SK-N-SH treated with all-trans-retinoic acid at 6 μM for 48 hours (cell line): ENCODE data around the gene COQ7.

Source experiments
- ATAC-seq: fragments of 200-7000 bp; cut with Tn5 transposase; 3 replicates; pipeline ENCODE4 v1.9.1; 2020; ENCODE audit warnings: mild to moderate bottlenecking, moderate library complexity
- BACH2 ChIP-seq: fragments of 250-450 bp; sonication (Bioruptor Pico); IDR thresholded peaks from 2 replicates; pipeline ENCODE4 v1.9.0; 2021; ENCODE audit warnings: mild to moderate bottlenecking, borderline replicate concordance
- CSDC2 ChIP-seq: fragments of 250-450 bp; sonication (Bioruptor Pico); IDR thresholded peaks from 2 replicates; pipeline ENCODE4 v1.5.0; 2020; ENCODE audit warnings: mild to moderate bottlenecking, moderate library complexity
- ESRRG ChIP-seq: fragments of 250-450 bp; sonication (Bioruptor Pico); IDR thresholded peaks from 2 replicates; pipeline ENCODE4 v1.6.1; 2021; ENCODE audit warnings: mild to moderate bottlenecking
- GLIS3 ChIP-seq: fragments of 250-450 bp; sonication (Bioruptor Pico); IDR thresholded peaks from 2 replicates; pipeline ENCODE4 v1.5.0; 2020; ENCODE audit warnings: mild to moderate bottlenecking, moderate library complexity
- ISL1 ChIP-seq: fragments of 250-450 bp; sonication (Bioruptor Pico); IDR thresholded peaks from 2 replicates; pipeline ENCODE4 v2.1.2; 2022; ENCODE audit warnings: mild to moderate bottlenecking, moderate library complexity
- OSR1 ChIP-seq: fragments of 250-450 bp; sonication (Bioruptor Pico); IDR thresholded peaks from 2 replicates; pipeline ENCODE4 v1.8.0; 2022; ENCODE audit warnings: moderate library complexity, mild to moderate bottlenecking, inconsistent platforms
- RARB ChIP-seq: fragments of 250-450 bp; sonication (Bioruptor Pico); IDR thresholded peaks from 2 replicates; pipeline ENCODE4 v1.8.0; 2021; ENCODE audit warnings: mild to moderate bottlenecking, moderate library complexity
- SNAI2 ChIP-seq: fragments of 250-450 bp; sonication (Bioruptor Pico); IDR thresholded peaks from 2 replicates; pipeline ENCODE4 v1.5.0; 2020; ENCODE audit warnings: mild to moderate bottlenecking, moderate library complexity
- TCF4 ChIP-seq: fragments of 250-450 bp; sonication (Bioruptor Pico); IDR thresholded peaks from 2 replicates; pipeline ENCODE4 v1.8.0; 2021; ENCODE audit warnings: mild to moderate bottlenecking, moderate library complexity, borderline replicate concordance
- TOX ChIP-seq: fragments of 250-450 bp; sonication (Bioruptor Pico); IDR thresholded peaks from 2 replicates; pipeline ENCODE4 v1.8.0; 2021; ENCODE audit warnings: mild to moderate bottlenecking, moderate library complexity, borderline replicate concordance
- ZC3H10 ChIP-seq: fragments of 250-450 bp; sonication (Bioruptor Pico); IDR thresholded peaks from 2 replicates; pipeline ENCODE4 v1.5.1; 2021; ENCODE audit warnings: mild to moderate bottlenecking, moderate library complexity
- ZFP3 ChIP-seq: fragments of 250-450 bp; sonication (Bioruptor Pico); IDR thresholded peaks from 2 replicates; pipeline ENCODE4 v1.5.0; 2020; ENCODE audit warnings: mild to moderate bottlenecking, moderate library complexity
- ZFP30 ChIP-seq: fragments of 450-650 bp; formaldehyde crosslinking; IDR thresholded peaks from 2 replicates; pipeline ENCODE4 v1.5.0; 2022; ENCODE audit warnings: mild to moderate bottlenecking, moderate library complexity
- ZNF565 ChIP-seq: fragments of 450-650 bp; formaldehyde crosslinking; conservative IDR thresholded peaks from 2 replicates; pipeline ENCODE4 v1.5.0; 2020; ENCODE audit warnings: low read depth, mild to moderate bottlenecking, moderate library complexity
- ZNF70 ChIP-seq: fragments of 450-650 bp; formaldehyde crosslinking; IDR thresholded peaks from 2 replicates; pipeline ENCODE4 v1.5.0; 2020; ENCODE audit warnings: mild to moderate bottlenecking, moderate library complexity
- ZNF8 ChIP-seq: fragments of 450-650 bp; formaldehyde crosslinking; IDR thresholded peaks from 2 replicates; pipeline ENCODE4 v1.5.0; 2020; ENCODE audit warnings: mild to moderate bottlenecking, moderate library complexity
- TF ChIP-seq, protein P1 (sequence below): fragments of 250-450 bp; sonication (Bioruptor Pico); IDR thresholded peaks from 2 replicates; pipeline ENCODE4 v1.5.1; 2020; ENCODE audit warnings: low read depth, mild to moderate bottlenecking, moderate library complexity
- TF ChIP-seq, protein P2 (sequence below): fragments of 250-450 bp; sonication (Bioruptor Pico); IDR thresholded peaks from 2 replicates; pipeline ENCODE4 v1.8.0; 2020; ENCODE audit warnings: mild to moderate bottlenecking, moderate library complexity, borderline replicate concordance
- TF ChIP-seq, protein P3 (sequence below): fragments of 250-450 bp; sonication (Bioruptor Pico); IDR thresholded peaks from 2 replicates; pipeline ENCODE4 v1.8.0; 2021; ENCODE audit warnings: low read depth, mild to moderate bottlenecking, moderate library complexity, borderline replicate concordance
- TF ChIP-seq, protein P4 (sequence below): fragments of 250-450 bp; sonication (Bioruptor Pico); IDR thresholded peaks from 2 replicates; pipeline ENCODE4 v1.5.0; 2020; ENCODE audit warnings: mild to moderate bottlenecking, moderate library complexity
- TF ChIP-seq, protein P5 (sequence below): fragments of 250-450 bp; sonication (Bioruptor Pico); IDR thresholded peaks from 2 replicates; pipeline ENCODE4 v1.5.1; 2021; ENCODE audit warnings: mild to moderate bottlenecking, moderate library complexity

COQ7 gene

DNA sequence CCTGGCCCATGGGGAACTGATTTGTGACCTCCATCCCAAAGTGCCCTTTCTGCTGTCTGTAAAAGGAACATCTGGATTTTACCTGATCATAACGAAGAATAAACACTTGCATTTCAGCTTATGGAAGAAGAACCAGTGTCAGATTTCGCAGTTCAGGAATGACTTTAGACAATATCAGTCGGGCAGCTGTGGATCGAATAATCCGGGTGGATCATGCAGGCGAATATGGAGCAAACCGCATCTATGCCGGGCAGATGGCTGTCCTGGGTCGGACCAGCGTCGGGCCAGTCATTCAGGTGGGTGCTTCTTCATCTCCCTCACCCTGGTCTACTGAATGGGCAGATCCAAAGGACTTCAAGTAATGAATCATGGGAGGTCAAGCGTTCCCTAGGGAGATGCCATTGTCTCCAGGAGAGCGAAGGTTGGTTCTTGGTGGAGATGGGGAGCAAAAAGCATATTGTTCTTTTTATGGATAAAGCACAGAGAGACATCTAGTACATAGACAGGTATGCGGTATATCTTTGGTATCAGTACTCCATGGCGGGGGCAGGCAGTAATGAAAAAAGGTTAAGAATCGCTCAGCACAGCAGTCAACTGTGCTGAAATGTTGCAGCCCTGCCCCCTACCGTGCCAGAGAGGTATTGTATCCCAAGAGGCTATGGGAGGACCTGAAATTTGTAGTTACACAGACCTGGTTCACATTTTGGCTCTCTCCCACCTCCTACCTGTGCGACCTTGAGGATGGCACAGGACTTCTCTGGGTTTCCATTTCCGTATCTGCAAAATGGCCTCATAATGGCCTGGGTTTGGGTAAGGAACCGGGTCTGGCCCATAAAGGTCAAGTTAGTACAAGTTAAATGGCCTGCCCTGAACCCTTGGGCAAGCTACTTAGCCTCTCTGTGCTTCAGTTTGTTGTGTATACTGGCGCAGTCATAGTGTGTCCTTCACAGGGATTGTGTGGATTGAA, 4.7 kb downstream of the COQ7 start (continued):
- TF ChIP-seq, protein P1, sequence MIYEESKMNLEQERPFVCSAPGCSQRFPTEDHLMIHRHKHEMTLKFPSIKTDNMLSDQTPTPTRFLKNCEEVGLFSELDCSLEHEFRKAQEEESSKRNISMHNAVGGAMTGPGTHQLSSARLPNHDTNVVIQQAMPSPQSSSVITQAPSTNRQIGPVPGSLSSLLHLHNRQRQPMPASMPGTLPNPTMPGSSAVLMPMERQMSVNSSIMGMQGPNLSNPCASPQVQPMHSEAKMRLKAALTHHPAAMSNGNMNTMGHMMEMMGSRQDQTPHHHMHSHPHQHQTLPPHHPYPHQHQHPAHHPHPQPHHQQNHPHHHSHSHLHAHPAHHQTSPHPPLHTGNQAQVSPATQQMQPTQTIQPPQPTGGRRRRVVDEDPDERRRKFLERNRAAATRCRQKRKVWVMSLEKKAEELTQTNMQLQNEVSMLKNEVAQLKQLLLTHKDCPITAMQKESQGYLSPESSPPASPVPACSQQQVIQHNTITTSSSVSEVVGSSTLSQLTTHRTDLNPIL: no peak
- TF ChIP-seq RARB (CRISPR knock-in tag) (no peak), CSDC2 (CRISPR knock-in tag) (no peak), ISL1 (CRISPR knock-in tag) (no peak), TCF4 (CRISPR knock-in tag) (no peak), OSR1 (CRISPR knock-in tag) (no peak), BACH2 (CRISPR knock-in tag) (no peak), ZFP3 (CRISPR knock-in tag) (no peak), ZNF8 (CRISPR knock-in tag) (no peak)
- TF ChIP-seq, protein P2, sequence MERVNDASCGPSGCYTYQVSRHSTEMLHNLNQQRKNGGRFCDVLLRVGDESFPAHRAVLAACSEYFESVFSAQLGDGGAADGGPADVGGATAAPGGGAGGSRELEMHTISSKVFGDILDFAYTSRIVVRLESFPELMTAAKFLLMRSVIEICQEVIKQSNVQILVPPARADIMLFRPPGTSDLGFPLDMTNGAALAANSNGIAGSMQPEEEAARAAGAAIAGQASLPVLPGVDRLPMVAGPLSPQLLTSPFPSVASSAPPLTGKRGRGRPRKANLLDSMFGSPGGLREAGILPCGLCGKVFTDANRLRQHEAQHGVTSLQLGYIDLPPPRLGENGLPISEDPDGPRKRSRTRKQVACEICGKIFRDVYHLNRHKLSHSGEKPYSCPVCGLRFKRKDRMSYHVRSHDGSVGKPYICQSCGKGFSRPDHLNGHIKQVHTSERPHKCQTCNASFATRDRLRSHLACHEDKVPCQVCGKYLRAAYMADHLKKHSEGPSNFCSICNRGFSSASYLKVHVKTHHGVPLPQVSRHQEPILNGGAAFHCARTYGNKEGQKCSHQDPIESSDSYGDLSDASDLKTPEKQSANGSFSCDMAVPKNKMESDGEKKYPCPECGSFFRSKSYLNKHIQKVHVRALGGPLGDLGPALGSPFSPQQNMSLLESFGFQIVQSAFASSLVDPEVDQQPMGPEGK (CRISPR knock-in tag): no peak

DNA sequence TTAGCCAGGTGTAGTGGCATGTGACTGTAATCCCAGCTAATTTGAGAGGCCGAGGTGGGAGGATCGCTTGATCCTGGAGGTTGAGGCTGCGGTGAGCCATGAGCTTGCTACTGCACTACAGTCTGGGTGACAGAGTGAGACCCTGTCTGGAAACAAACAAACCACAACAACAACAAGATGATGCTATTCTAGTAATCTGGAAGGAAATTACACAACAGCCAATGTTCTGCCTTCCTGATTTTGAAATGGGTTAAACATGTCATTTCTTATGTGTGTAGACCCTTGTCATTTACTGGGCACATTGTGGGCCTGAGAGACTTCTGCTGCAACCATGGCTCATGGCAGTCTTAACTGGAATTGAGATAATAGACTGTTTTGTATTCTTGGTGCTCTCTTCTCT, 5.9 kb downstream of the COQ7 start:
- no peak for ATAC-seq
- TF ChIP-seq ZNF8 (CRISPR knock-in tag) (no peak), ZC3H10 (no peak), ZFP30 (CRISPR knock-in tag) (no peak), TCF4 (CRISPR knock-in tag) (no peak), BACH2 (CRISPR knock-in tag) (no peak), ZNF70 (CRISPR knock-in tag) (no peak), CSDC2 (CRISPR knock-in tag) (no peak)
- TF ChIP-seq, protein P3, sequence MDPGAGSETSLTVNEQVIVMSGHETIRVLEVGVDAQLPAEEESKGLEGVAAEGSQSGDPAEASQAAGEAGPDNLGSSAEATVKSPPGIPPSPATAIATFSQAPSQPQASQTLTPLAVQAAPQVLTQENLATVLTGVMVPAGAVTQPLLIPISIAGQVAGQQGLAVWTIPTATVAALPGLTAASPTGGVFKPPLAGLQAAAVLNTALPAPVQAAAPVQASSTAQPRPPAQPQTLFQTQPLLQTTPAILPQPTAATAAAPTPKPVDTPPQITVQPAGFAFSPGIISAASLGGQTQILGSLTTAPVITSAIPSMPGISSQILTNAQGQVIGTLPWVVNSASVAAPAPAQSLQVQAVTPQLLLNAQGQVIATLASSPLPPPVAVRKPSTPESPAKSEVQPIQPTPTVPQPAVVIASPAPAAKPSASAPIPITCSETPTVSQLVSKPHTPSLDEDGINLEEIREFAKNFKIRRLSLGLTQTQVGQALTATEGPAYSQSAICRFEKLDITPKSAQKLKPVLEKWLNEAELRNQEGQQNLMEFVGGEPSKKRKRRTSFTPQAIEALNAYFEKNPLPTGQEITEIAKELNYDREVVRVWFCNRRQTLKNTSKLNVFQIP: no peak
- TF ChIP-seq, protein P4, sequence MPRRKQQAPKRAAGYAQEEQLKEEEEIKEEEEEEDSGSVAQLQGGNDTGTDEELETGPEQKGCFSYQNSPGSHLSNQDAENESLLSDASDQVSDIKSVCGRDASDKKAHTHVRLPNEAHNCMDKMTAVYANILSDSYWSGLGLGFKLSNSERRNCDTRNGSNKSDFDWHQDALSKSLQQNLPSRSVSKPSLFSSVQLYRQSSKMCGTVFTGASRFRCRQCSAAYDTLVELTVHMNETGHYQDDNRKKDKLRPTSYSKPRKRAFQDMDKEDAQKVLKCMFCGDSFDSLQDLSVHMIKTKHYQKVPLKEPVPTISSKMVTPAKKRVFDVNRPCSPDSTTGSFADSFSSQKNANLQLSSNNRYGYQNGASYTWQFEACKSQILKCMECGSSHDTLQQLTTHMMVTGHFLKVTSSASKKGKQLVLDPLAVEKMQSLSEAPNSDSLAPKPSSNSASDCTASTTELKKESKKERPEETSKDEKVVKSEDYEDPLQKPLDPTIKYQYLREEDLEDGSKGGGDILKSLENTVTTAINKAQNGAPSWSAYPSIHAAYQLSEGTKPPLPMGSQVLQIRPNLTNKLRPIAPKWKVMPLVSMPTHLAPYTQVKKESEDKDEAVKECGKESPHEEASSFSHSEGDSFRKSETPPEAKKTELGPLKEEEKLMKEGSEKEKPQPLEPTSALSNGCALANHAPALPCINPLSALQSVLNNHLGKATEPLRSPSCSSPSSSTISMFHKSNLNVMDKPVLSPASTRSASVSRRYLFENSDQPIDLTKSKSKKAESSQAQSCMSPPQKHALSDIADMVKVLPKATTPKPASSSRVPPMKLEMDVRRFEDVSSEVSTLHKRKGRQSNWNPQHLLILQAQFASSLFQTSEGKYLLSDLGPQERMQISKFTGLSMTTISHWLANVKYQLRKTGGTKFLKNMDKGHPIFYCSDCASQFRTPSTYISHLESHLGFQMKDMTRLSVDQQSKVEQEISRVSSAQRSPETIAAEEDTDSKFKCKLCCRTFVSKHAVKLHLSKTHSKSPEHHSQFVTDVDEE (CRISPR knock-in tag): no peak
- TF ChIP-seq, protein P5, sequence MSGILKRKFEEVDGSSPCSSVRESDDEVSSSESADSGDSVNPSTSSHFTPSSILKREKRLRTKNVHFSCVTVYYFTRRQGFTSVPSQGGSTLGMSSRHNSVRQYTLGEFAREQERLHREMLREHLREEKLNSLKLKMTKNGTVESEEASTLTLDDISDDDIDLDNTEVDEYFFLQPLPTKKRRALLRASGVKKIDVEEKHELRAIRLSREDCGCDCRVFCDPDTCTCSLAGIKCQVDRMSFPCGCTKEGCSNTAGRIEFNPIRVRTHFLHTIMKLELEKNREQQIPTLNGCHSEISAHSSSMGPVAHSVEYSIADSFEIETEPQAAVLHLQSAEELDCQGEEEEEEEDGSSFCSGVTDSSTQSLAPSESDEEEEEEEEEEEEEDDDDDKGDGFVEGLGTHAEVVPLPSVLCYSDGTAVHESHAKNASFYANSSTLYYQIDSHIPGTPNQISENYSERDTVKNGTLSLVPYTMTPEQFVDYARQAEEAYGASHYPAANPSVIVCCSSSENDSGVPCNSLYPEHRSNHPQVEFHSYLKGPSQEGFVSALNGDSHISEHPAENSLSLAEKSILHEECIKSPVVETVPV (CRISPR knock-in tag): no peak

DNA sequence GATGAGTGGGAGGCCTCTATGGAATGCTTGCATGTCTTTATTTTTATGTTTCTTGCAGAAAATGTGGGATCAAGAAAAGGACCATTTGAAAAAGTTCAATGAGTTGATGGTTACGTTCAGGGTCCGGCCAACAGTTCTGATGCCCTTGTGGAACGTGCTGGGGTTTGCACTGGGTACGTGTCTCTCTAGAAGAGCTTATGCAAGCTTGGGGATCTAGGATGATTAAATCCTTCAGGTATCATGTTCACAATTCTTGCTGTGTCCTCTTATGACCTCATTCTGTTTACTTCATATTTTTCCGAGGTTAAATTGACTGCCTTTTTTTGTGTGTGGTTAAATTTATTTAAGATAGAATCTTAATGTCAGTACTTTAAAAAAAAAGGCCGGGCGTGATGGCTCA, 6.4 kb downstream of the COQ7 start:
- ATAC-seq: no peak
- TF ChIP-seq TCF4 (CRISPR knock-in tag) (no peak), ZNF8 (CRISPR knock-in tag) (no peak), ZFP30 (CRISPR knock-in tag) (no peak), BACH2 (CRISPR knock-in tag) (no peak), ZNF565 (CRISPR knock-in tag) (no peak), TOX (CRISPR knock-in tag) (no peak), GLIS3 (CRISPR knock-in tag) (no peak), ESRRG (CRISPR knock-in tag) (no peak), ZFP3 (CRISPR knock-in tag) (no peak), RARB (CRISPR knock-in tag) (no peak), ZNF70 (CRISPR knock-in tag) (no peak), ZC3H10 (no peak), SNAI2 (CRISPR knock-in tag) (no peak), OSR1 (CRISPR knock-in tag) (no peak)
- TF ChIP-seq, protein P3: no peak
- TF ChIP-seq, protein P4 (CRISPR knock-in tag): no peak
